ENCODE data around the gene ELP6. TPM values are rescaled to one million over a fixed set of nuclear protein-coding genes. Genes with fewer than 3 reads are reported as not detected.

Gene ELP6
- total and polyA plus RNA-seq, 2 experiments from 2014 or later = 33.7 to 41.6 TPM

GRCh38 chr3:47520756-47521155 lies 7.2 kb upstream of the ELP6 start (continued):
- TF ChIP-seq ZNF462 (CRISPR knock-in tag; IDR thresholded peaks at IDR 0.05) (no peak), CTCF (conservative IDR thresholded peaks at IDR 0.05; ENCODE audit: low read depth in 2 of 2) (no peak), NANOG (IDR thresholded peaks at IDR 0.05; ENCODE audit: borderline replicate concordance) (no peak), ZNF331 (CRISPR knock-in tag; IDR thresholded peaks at IDR 0.05; ENCODE audit: low read depth) (no peak)

GRCh38 chr3:47517937-47518336 lies 4.4 kb upstream of the ELP6 start:
- Mint-ChIP-seq H3K4me3 (no peak overlapping the region), H3K27ac (no peak overlapping the region), H3K36me3 (ENCODE audit: low read depth) (no peaks in the 10 kb centered on the region; the same call in 2 of the 3 replicates), H3K4me1 (peaks cover 15% of the 10 kb centered on the region), H3K27me3 (ENCODE audit: insufficient read depth, low read depth, poor library complexity) (peaks cover 29% of the 10 kb centered on the region), H3K9me3 (no peaks in the 10 kb centered on the region; the same call in none of the 3 replicates)
- H3K36me3 ChIP-seq (ENCODE audit: insufficient read depth) = no peaks in the 10 kb centered on the region
- H3K79me2 ChIP-seq (replicated peaks; ENCODE audit: insufficient read depth) = peaks cover under 1% of the 10 kb centered on the region; the same call in 1 of the 2 replicates
- no peak for ATAC-seq
- no peak overlapping the region for H2AFZ ChIP-seq
- DNase-seq (ENCODE audit: low spot score) = no peak
- H4K20me1 ChIP-seq (replicated peaks; ENCODE audit: insufficient read depth) = no peaks in the 10 kb centered on the region
- no peak overlapping the region for H3K27ac ChIP-seq (ENCODE audit: low read depth)
- H3K27me3 ChIP-seq (ENCODE audit: insufficient read depth) = peaks cover 8% of the 10 kb centered on the region
- H3K4me3 ChIP-seq = no peak overlapping the region
- peaks cover 16% of the 10 kb centered on the region for H3F3A ChIP-seq (replicated peaks; ENCODE audit: low read depth)
- no peaks in the 10 kb centered on the region for H3K9me2 ChIP-seq (ENCODE audit: insufficient read depth)
- H3K4me2 ChIP-seq = no peak overlapping the region
- H3K4me1 ChIP-seq (ENCODE audit: insufficient read depth) = peaks cover 11% of the 10 kb centered on the region
- TF ChIP-seq POLR2AphosphoS5 (IDR thresholded peaks at IDR 0.05; ENCODE audit: low read depth) (no peak), REST (IDR thresholded peaks at IDR 0.05; ENCODE audit: unreplicated experiment) (no peak)

Measured in GM23338 (cell line).